ENCODE data around the gene DISP2. TPM values are rescaled to one million over a fixed set of nuclear protein-coding genes. Genes with fewer than 3 reads are reported as not detected.

The DISP2 gene
- total and polyA plus RNA-seq, 9 of the 15 experiments (the other 6 are each of a cell fraction or from before 2014, with no cell fraction given), result 0.06 to 0.89 (median 0.15) TPM; not detected in 1

GRCh38 chr15:40320931-40321371, 37.1 kb upstream of the DISP2 start (continued):
- TF ChIP-seq TFE3 (CRISPR knock-in tag; IDR thresholded peaks at IDR 0.05) (no peak), ZNF766 (CRISPR knock-in tag; conservative IDR thresholded peaks at IDR 0.05) (peak; percentile 70), HDGF (IDR thresholded peaks at IDR 0.05) (no peak), ZFP91 (CRISPR knock-in tag; IDR thresholded peaks at IDR 0.05) (no peak), CTCFL (IDR thresholded peaks at IDR 0.05; ENCODE audit: borderline replicate concordance, insufficient read depth, low read depth, low read length, poor library complexity, severe bottlenecking) (peak; percentile 65), RB1 (IDR thresholded peaks at IDR 0.05; ENCODE audit: low read depth) (peak; percentile 2; the same call in 1 of the 2 replicates), XRCC5 (IDR thresholded peaks at IDR 0.05; ENCODE audit: low read depth, low read length) (peak; percentile 52; the same call in 1 of the 2 replicates), ZKSCAN8 (CRISPR knock-in tag; IDR thresholded peaks at IDR 0.05) (no peak), ESRRA (IDR thresholded peaks at IDR 0.05; ENCODE audit: borderline replicate concordance, low read depth) (no peak), POLR2AphosphoS2 (IDR thresholded peaks at IDR 0.05; ENCODE audit: low read length) (no peak), MAFK (IDR thresholded peaks at IDR 0.05; ENCODE audit: low read length) (no peak), RUNX1 (IDR thresholded peaks at IDR 0.05; ENCODE audit: low read depth) (no peak), STAG1 (CRISPR knock-in tag; IDR thresholded peaks at IDR 0.05; ENCODE audit: borderline replicate concordance) (no peak), ID3 (CRISPR knock-in tag; IDR thresholded peaks at IDR 0.05) (no peak), ID3 (tag; IDR thresholded peaks at IDR 0.05) (no peak), ZMIZ1 (IDR thresholded peaks at IDR 0.05; ENCODE audit: low read depth in 2 of 2, low read length in 2 of 2) (no peak; a peak in 1 of 4 replicates), CC2D1A (IDR thresholded peaks at IDR 0.05) (no peak), MTF1 (CRISPR knock-in tag; IDR thresholded peaks at IDR 0.05; ENCODE audit: borderline replicate concordance) (no peak)

All from K562 (cell line).